Mesothelial cell of epicardium (in vitro differentiated cells): Measurements from ENCODE around the gene GTF2H4. TPM values are rescaled to one million over a fixed set of nuclear protein-coding genes. Genes with fewer than 3 reads are reported as not detected.
"Not testable (repeated sequence)": the region's sequence is repeated elsewhere in the genome, so short reads cannot be mapped to it uniquely, and the experiment has no call there.

Source experiments
- DNase-seq, 2 experiments: peaks; one replicate each; pipeline ENCODE4 v3.0.0; 2021; ENCODE audit warnings: low spot score in 2 of 2; ENCODE audit not compliant: unreplicated experiment in 2 of 2
- H3K27ac Mint-ChIP-seq: 2 replicates; pipeline ENCODE4 v1.8.0; 2021; ENCODE audit warnings: mixed read lengths
- H3K27me3 Mint-ChIP-seq: 2 replicates; pipeline ENCODE4 v1.8.0; 2021; ENCODE audit warnings: low read depth, mixed read lengths
- H3K36me3 Mint-ChIP-seq: 2 replicates; pipeline ENCODE4 v1.8.0; 2021; ENCODE audit warnings: mixed read lengths
- H3K4me1 Mint-ChIP-seq: 2 replicates; pipeline ENCODE4 v1.8.0; 2021; ENCODE audit warnings: mixed read lengths
- H3K4me3 Mint-ChIP-seq: 2 replicates; pipeline ENCODE4 v1.8.0; 2021; ENCODE audit warnings: mild to moderate bottlenecking, moderate library complexity, mixed read lengths
- H3K9me3 Mint-ChIP-seq: 2 replicates; pipeline ENCODE4 v1.8.0; 2021; ENCODE audit warnings: mixed read lengths
- CTCF ChIP-seq: fragments of 200-600 bp; sonication (generic); IDR thresholded peaks from one replicate; pipeline ENCODE4 v1.5.0; 2021; ENCODE audit warnings: antibody characterized with exemption; ENCODE audit not compliant: unreplicated experiment
- total RNA-seq: library from RNA; stranded (reverse); gene quantifications from 3 replicates; pipeline ENCODE4 v1.2.1, GENCODE V29; 2021

Gene GTF2H4
- total RNA-seq, 1 donor from 2014 or later = 62.1 TPM

DNA sequence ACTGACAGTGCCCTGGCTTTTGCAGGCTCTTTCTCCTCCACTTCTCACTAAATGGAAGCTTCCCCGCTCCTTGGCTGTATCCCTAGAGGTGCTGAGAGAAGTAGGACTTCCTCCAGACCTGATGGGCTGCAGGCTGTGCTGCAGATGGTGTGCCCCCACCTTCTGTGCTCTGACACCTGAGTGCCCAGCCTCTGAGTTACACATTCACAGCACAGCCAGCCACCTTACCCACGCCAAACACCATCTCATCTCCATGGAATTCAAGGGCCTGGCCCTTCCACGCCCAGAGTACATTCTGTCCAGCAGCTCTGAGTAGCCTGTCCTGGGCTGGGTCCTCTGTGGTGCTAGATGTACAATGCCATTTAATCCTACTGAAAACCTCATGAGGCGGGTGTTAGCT lies 18.6 kb downstream of the GTF2H4 start:
- TF ChIP-seq CTCF = no peak
- DNase-seq = no peak
- H3K4me3 Mint-ChIP-seq = no peak overlapping the region
- peaks cover 32% of the 10 kb centered on the region for H3K36me3 Mint-ChIP-seq
- no peak overlapping the region for H3K27ac Mint-ChIP-seq
- H3K9me3 Mint-ChIP-seq = peaks cover 12% of the 10 kb centered on the region
- peaks cover 2% of the 10 kb centered on the region for H3K4me1 Mint-ChIP-seq
- H3K27me3 Mint-ChIP-seq = no peaks in the 10 kb centered on the region

DNA sequence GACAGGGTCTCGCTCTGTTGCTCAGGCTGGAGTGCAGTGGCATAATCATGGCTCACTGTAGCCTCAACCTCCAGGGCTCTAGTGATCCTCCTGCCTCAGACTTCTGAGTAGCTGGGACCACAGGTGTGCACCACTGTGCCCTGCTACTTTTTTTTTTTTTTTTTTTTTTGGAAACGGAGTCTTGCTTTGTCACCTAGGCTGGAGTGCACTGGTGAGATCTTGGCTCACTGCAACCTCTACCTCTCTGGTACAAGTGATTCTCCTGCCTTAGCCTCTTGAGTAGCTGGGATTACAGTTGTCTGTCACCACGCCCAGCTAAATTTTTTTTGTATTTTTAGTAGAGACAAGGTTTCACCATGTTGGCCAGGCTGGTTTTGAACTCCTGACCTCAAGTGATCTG lies 19.1 kb downstream of the GTF2H4 start:
- H3K4me1 Mint-ChIP-seq, H3K27ac Mint-ChIP-seq, DNase-seq, H3K27me3 Mint-ChIP-seq, H3K4me3 Mint-ChIP-seq: not testable (repeated sequence)
- Mint-ChIP-seq H3K36me3 (peaks cover 32% of the 10 kb centered on the region), H3K9me3 (peaks cover 12% of the 10 kb centered on the region)

- TF ChIP-seq CTCF = no peak
- H3K27me3 Mint-ChIP-seq = no peaks in the 10 kb centered on the region
- no peak overlapping the region for H3K4me3 Mint-ChIP-seq
Measured at GRCh38 chr6:30928677-30929076, 20.7 kb downstream of the GTF2H4 start.

GRCh38 chr6:30930506-30930905 lies 22.5 kb downstream of the GTF2H4 start:
- H3K4me1 Mint-ChIP-seq = peaks cover 15% of the 10 kb centered on the region
- no peak overlapping the region for H3K4me3 Mint-ChIP-seq
- TF ChIP-seq CTCF = no peak
- H3K27ac Mint-ChIP-seq = no peak overlapping the region
- peaks cover 29% of the 10 kb centered on the region for H3K36me3 Mint-ChIP-seq
- H3K9me3 Mint-ChIP-seq = peaks cover 12% of the 10 kb centered on the region
- H3K27me3 Mint-ChIP-seq = no peaks in the 10 kb centered on the region
- no peak for DNase-seq

More at GRCh38 chr6:30928677-30929076, 20.7 kb downstream of the GTF2H4 start:
- peaks cover 29% of the 10 kb centered on the region for H3K36me3 Mint-ChIP-seq
- peaks cover 8% of the 10 kb centered on the region for H3K4me1 Mint-ChIP-seq
- no peak for DNase-seq
- H3K27ac Mint-ChIP-seq = no peak overlapping the region
- H3K9me3 Mint-ChIP-seq = peaks cover 12% of the 10 kb centered on the region

DNA sequence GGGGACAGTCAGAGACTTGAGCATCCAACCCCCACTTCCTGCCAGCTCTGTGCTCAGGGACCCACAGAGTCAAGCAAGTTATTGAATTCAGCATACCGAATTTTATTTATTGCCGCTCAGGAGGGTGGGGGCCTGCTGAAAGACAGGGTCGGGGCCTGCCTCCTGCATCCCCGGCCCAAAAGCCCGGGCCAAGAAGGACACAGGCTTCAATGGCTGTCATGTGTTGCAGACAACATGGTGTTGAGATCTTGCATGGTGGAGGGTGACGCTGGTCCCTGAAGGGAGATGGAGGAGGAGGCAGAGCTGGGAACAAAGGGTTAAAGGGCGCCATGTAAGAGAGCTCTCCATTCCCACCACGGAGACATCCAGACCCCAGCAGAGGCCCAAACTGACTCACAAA lies 23.3 kb downstream of the GTF2H4 start:
- no peak for TF ChIP-seq CTCF
- H3K27ac Mint-ChIP-seq = peak overlapping the region; percentile 54
- peaks cover 27% of the 10 kb centered on the region for H3K36me3 Mint-ChIP-seq
- H3K4me3 Mint-ChIP-seq = no peak overlapping the region
- H3K27me3 Mint-ChIP-seq = no peaks in the 10 kb centered on the region
- DNase-seq = no peak
- H3K9me3 Mint-ChIP-seq = peaks cover 12% of the 10 kb centered on the region
- H3K4me1 Mint-ChIP-seq = peaks cover 18% of the 10 kb centered on the region

GRCh38 chr6:30931969-30932645 lies 24.1 kb downstream of the GTF2H4 start, which contains the start of gene SFTA2:
Gene SFTA2, minus strand, starts transcription at chr6:30932170. Its CDS starts 74 bp downstream, at chr6:30932096.
- peaks cover 21% of the 10 kb centered on the region for H3K36me3 Mint-ChIP-seq

More at GRCh38 chr6:30931969-30932645, 24.1 kb downstream of the GTF2H4 start, which contains the start of gene SFTA2:
- TF ChIP-seq CTCF = no peak
- H3K9me3 Mint-ChIP-seq = peaks cover 12% of the 10 kb centered on the region
- H3K27me3 Mint-ChIP-seq = no peaks in the 10 kb centered on the region
- H3K4me1 Mint-ChIP-seq = peaks cover 26% of the 10 kb centered on the region
- DNase-seq = no peak
- H3K27ac Mint-ChIP-seq = peak within 1 kb of the TSS; percentile 54
- no peak within 1 kb of the TSS for H3K4me3 Mint-ChIP-seq
